IPS-18c (cell line): ENCODE results near the gene CCNI2.
A peak's percentile ranks its signal among the peaks of the same experiment; 100 is the strongest.

ENCODE experiments used
- H3K4me3 ChIP-seq: 2 replicates; pipeline ENCODE4 v1.7.0; 2013; ENCODE audit warnings: low read depth, mild to moderate bottlenecking, low read length, moderate library complexity; ENCODE audit not compliant: insufficient read depth
- H3K9me3 ChIP-seq: one replicate; pipeline ENCODE4 v1.6.1; 2013; ENCODE audit warnings: mild to moderate bottlenecking, low read length, moderate library complexity; ENCODE audit not compliant: control insufficient read depth, insufficient read depth

The CCNI2 gene

GRCh38 chr5:132746592-132746953, 653 bp upstream of the CCNI2 start:
- peaks cover 3% of the 10 kb centered on the region for H3K9me3 ChIP-seq
- peak overlapping the region; percentile 69; the same call in 1 of the 2 replicates for H3K4me3 ChIP-seq

GRCh38 chr5:132747616-132748440, 602 bp downstream of the CCNI2 start:
- Histone ChIP-seq H3K4me3 (peak overlapping the region; percentile 69), H3K9me3 (peaks cover 3% of the 10 kb centered on the region)

- Histone ChIP-seq H3K9me3 (peaks cover 3% of the 10 kb centered on the region), H3K4me3 (no peak overlapping the region)
These were observed 1.3 kb downstream of the CCNI2 start for GRCh38 chr5:132748522-132749000.

GRCh38 chr5:132749506-132749905, 2.3 kb downstream of the CCNI2 start:
- H3K4me3 ChIP-seq = no peak overlapping the region
- H3K9me3 ChIP-seq = peaks cover 3% of the 10 kb centered on the region

GRCh38 chr5:132750471-132751230, 3.4 kb downstream of the CCNI2 start:
- no peak overlapping the region for H3K4me3 ChIP-seq

GRCh38 chr5:132751444-132751843, 4.2 kb downstream of the CCNI2 start:
- Histone ChIP-seq H3K4me3 (no peak overlapping the region), H3K9me3 (peaks cover 3% of the 10 kb centered on the region)

More at GRCh38 chr5:132750471-132751230, 3.4 kb downstream of the CCNI2 start:
- H3K9me3 ChIP-seq = peaks cover 3% of the 10 kb centered on the region

- Histone ChIP-seq H3K4me3 (no peak overlapping the region), H3K9me3 (peaks cover 3% of the 10 kb centered on the region)
These were observed 4.8 kb downstream of the CCNI2 start for GRCh38 chr5:132751971-132752580.

GRCh38 chr5:132752581-132753125, 5.4 kb downstream of the CCNI2 start:
- Histone ChIP-seq H3K4me3 (no peak overlapping the region), H3K9me3 (peaks cover 3% of the 10 kb centered on the region)

GRCh38 chr5:132753135-132753987, 6.1 kb downstream of the CCNI2 start:
- no peaks in the 10 kb centered on the region for H3K9me3 ChIP-seq
- no peak overlapping the region for H3K4me3 ChIP-seq

GRCh38 chr5:132754111-132754510, 6.9 kb downstream of the CCNI2 start:
- H3K4me3 ChIP-seq = no peak overlapping the region
- no peaks in the 10 kb centered on the region for H3K9me3 ChIP-seq

GRCh38 chr5:132754947-132755346, 7.7 kb downstream of the CCNI2 start:
- no peaks in the 10 kb centered on the region for H3K9me3 ChIP-seq
- no peak overlapping the region for H3K4me3 ChIP-seq

- no peaks in the 10 kb centered on the region for H3K9me3 ChIP-seq
- H3K4me3 ChIP-seq = no peak overlapping the region
These were observed 9.3 kb downstream of the CCNI2 start for GRCh38 chr5:132756542-132756941.

- H3K9me3 ChIP-seq = no peaks in the 10 kb centered on the region
- H3K4me3 ChIP-seq = no peak overlapping the region
These were observed 11.2 kb downstream of the CCNI2 start for GRCh38 chr5:132758451-132758850.

GRCh38 chr5:132759114-132760048, 12.2 kb downstream of the CCNI2 start:
- Histone ChIP-seq H3K9me3 (no peaks in the 10 kb centered on the region), H3K4me3 (no peak overlapping the region)

GRCh38 chr5:132760049-132760420, 12.8 kb downstream of the CCNI2 start:
- H3K4me3 ChIP-seq = no peak overlapping the region
- no peaks in the 10 kb centered on the region for H3K9me3 ChIP-seq
